HG03520 (cell line): ENCODE measurements around the gene PRDM4.

Source experiments
- ATAC-seq: cut with Tn5 transposase; IDR thresholded peaks from one replicate; pipeline ENCODE4 v1.9.1; 2021; ENCODE audit warnings: mild to moderate bottlenecking, moderate library complexity; ENCODE audit not compliant: unreplicated experiment

Gene PRDM4, protein sequence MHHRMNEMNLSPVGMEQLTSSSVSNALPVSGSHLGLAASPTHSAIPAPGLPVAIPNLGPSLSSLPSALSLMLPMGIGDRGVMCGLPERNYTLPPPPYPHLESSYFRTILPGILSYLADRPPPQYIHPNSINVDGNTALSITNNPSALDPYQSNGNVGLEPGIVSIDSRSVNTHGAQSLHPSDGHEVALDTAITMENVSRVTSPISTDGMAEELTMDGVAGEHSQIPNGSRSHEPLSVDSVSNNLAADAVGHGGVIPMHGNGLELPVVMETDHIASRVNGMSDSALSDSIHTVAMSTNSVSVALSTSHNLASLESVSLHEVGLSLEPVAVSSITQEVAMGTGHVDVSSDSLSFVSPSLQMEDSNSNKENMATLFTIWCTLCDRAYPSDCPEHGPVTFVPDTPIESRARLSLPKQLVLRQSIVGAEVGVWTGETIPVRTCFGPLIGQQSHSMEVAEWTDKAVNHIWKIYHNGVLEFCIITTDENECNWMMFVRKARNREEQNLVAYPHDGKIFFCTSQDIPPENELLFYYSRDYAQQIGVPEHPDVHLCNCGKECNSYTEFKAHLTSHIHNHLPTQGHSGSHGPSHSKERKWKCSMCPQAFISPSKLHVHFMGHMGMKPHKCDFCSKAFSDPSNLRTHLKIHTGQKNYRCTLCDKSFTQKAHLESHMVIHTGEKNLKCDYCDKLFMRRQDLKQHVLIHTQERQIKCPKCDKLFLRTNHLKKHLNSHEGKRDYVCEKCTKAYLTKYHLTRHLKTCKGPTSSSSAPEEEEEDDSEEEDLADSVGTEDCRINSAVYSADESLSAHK

DNA sequence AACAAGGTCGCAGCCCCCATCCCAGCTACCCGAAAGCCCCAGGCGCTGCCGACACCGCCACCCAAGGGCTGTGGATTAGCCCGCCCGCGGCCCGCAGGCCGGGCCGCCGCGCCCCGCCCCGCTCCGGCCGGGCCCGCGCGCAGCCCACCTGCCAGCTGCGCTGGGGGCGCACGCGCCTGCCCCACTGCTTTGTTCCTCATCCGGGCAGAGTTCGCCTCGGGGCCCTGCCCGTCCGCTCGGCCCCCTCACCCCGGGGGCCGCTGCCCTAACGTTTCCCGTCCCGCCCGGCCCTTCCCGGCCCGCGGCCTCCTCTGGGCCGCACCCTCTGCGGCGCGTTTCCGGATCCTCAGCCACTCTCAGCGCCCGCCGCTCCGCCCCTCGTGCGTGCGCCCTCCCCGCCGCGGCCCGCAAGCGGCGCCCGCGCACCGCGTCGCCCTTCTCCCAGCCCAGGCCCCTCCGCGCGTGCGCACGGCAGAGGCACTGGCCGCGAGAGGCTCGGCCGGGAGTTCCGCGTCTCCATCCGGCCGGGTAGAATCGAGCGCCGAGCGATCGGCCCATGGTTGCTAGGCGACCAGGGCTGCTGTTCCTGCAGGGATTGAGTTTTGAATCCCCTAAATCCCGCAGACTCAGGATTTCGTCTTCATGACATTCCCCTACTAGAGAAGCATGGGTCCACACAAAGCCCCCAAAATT, at the start of gene PRDM4:
PRDM4 (minus strand) TSS at position 329 of the 693 bp plus-strand sequence. CDS start 622 bp downstream, outside the sequence.
- peak; percentile 96 for ATAC-seq

DNA sequence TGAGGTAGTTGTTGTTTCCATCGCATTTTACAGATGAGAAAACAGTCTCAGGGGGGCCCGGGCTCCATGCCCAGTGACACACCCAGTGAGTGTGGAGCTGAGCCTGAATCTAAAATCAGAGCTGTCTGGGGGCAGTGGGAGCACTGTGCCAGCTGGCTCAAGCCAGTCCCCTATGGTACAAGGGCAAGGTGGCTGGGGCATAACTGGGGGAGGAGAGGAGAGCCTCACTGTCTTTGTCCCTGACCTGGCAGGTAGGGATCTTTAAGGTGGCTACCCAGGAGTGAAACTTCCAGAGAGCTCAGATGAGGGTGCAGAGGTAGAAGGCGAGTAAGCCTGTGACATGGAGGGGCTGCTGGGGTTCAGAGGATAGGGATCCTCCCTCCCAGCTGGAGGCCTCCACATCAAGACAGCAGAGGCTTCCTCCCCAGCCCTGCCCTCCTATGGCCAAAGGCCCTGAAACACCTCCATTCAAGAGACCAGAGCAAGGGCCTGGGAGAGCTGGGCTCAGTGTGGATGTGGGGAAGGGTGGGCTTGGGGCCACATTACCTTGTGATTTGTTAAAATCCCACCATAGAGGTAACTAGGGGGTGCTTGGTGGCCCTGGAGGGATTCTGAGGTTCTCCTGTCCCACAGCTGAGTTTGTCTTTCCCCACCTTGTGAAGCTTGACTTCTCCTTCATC, 46.7 kb upstream of the PRDM4 start:
- no peak for ATAC-seq

DNA sequence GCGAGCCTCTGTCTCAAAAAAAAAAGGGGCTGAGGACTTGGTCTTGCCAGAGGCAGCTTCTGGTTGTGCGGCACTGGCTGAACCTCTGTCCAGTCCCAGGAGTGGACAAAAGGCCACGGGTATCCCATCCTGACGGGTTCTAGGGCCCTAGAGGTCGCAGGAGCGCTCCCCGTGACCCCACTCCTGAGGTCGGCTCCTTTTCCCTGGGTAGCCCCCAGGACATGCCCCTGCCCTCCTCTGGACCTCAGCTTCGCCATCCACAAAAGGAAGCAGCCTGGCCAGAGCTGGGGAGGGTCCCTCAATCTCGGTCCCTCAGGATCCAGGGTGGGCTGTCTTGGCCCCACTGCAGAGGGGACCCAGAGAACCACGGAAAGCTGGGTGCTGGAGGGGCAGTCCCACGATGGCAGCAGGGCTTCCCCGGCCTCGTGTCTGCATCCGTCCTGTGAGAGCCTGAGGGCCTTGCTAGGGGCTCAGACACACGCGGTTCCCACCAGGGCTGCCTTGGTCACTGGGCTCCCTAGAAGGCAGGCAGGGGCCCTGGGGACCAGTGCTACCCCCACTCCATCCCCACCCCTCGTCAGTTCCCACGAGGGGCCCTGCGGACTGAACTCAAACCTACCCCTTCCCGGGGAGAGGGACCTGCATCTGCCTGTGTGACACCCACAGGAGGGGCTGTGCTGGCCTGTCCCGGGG, 44.7 kb upstream of the PRDM4 start:
- ATAC-seq, result no peak

DNA sequence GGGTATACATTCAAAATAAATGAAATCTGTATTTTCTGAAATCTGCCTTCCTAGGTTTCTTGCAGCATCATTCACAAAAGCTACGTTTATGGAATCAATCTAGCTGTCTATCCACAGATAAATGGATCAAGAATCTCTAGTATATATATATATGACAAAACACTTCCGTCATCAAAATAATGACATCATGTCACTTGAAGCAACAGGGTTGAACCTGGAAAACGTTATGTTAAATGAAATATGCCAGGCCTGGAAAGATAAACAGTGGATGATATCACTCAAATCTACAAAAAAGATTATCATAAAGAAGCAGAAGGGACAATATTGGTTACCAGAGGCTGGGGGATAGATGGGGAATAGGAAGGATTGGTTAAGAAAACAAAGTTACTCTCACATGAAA, 42.2 kb upstream of the PRDM4 start:
- no peak for ATAC-seq

DNA sequence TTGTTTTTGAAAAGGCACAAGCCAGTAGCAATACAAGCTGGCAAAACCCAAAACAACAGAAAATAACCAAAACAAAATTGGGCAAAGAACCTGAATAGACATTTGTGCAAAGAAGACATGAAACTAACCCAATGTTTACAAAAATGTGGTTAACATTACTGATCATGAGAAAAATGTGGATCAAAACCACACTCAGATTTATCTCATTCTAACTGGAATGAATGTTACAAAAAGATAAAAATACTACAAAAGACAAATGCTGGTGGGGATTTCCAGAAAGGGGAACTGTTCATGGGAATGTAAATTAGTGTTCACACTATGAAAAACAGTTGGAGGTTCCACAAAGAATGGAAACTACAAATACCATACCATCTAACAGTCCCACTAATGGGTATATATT, 40.2 kb upstream of the PRDM4 start:
- ATAC-seq, result no peak

DNA sequence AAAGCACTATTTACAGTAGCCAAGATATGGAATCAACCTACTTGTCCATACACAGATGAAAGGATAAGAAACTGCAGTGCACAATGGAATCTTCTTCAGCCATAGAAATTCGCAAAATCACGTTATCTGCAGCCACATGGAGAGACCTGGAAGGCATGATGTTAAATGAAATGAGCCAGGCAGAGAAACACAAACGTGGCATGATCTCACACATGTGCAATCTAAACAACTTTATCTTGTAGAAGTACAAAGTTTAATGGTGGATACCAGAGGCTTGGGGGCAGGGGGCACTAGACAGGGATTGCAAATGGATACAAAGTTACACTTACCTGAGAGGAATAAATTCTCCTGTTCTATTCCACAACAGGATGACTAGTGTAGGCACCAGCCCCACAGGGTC, 37.6 kb upstream of the PRDM4 start:
- no peak for ATAC-seq

DNA sequence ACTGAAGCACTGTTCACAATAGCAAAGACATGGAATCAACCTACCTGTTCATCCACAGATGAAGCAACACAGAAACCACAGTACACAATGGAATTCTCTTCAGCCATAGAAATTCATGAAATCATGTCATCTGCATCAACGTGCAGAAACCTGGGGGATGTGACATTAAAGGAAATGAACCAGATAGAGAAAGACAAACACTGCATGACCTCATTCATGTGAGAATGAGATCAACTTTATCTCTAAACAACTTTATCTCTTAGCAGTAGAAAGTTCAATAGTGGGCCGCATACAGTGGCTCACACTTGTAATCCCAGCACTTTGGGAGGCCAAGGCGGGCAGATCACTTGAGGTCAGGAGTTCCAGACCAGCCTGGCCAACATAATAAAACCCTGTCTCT, 33.5 kb upstream of the PRDM4 start:
- no peak for ATAC-seq

DNA sequence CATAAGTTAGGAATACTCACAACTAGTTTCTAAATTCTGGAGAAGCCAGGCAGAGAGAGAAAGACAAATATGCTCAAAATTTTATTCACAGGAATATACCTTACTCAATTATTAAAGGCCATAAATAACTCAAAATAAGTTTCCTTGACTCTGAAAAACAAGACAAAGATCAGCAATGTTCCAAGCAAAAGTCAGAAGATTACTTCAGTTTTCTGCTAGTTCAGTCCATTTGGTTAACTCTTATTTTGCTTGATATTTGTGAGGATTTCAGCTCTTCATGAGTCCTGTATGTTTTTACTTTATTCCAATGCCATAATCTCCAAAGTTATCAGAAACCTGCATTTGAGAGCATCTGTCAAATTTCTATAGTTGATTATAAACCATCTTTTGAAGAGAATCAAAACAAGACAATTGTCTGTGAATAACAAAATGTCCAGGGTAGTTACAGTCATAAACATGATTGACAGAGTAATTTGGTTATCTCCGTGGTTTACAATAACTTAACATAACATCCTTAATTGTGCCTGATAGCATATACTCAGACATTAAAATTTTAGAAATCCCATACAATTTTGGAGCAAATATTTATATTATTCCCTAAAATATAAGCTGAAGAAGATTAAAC, 30.6 kb upstream of the PRDM4 start:
- ATAC-seq, result no peak

DNA sequence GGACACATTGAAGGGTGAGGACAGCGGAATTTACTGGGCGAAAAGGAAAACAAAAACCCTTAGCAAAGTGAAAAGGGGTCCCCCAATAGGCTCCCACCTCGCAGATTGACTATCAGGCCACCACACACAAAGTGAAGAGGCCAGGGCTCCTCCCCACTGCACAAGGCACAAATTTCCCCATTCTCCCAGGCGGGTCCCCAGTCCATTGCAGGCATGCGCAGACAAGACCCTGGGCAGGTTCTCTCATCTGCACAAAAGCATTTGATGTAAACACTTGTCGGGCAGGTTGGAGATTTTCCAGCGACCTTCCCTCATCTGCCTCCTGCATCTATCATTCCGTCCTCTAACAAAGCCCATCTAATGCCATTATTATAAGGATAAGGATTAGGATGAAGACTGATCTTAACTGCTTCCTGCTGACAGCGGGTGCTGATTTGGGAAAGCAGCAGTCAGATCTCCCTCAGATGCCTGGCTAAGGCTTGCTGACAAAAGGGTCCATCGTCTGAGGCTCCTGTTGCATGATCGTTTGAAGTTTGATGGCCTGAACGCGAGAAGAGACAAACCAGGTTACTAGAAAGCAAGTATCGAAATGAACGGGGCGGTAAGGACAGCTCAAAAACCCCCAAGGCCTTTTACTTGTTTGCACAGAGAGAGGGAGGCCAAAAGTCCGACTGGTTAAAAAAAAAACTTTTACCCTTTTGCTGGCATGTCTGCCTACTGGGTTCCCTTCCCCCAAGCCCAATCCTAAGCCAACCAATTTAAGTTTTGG, 27.9 kb upstream of the PRDM4 start:
- no peak for ATAC-seq

DNA sequence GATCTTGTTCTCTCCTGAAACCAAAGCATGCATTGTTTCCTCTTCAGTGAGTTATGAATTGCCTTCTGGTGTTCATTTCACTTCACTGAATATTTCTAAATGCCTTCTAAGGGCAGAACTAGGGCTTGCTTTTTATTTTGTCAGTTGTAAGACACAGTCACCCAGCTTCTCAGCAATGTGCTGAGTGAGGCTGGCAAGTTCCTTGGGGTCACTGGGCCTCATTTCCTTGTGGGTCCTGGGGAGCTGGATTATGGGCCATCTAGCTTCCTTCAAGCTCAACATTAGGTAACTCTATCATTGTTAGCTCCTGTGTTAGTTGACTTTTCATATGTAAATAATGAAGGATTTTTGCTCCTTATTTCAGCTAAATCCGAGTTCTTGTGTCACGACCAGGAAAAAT, 27.3 kb upstream of the PRDM4 start:
- no peak for ATAC-seq

DNA sequence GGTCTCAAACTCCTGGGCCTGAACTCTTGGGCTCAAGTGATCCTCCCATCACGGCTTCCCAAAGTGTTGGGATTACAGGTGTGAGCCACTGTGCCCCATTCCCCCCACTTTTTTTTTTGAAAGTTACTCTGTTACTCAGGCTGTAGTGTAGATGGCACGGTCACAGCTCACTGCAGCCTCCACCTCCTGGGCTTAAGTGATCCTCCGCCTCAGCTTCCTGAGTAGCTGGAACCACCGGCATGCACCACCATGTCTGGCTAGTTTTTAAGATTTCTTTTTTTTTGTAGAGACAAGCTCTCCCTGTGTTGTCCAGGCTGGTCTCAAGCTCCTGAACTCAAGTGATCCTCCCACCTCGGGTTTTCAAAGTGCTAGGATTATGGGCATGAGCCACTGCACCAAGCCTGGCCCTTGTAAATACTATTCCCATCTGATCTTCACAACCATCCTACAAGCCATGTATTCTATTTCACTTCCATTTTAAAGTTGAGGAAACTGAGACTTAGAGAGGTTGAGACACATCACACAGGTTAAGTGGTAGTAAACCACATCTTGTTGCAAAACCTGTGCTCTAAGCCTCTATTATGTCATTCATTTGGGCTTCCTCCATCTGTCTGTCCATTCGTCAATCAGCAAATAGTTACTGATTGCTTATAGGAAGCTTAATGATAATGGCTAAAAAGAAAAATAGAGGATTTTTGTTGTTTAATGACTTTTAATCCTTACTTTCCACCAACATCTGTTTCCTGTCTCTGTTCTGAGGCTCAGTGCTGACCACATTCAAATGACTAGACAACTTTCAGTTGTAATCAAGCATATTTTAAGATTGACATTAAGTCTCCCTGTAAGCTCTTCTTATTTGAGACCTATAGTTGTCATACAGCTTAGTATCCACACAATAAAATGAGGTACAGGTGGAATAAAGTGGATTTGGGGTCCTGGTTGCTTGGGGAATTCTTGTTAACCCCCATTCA, 22.8 kb upstream of the PRDM4 start:
- ATAC-seq, result peak; percentile 49

DNA sequence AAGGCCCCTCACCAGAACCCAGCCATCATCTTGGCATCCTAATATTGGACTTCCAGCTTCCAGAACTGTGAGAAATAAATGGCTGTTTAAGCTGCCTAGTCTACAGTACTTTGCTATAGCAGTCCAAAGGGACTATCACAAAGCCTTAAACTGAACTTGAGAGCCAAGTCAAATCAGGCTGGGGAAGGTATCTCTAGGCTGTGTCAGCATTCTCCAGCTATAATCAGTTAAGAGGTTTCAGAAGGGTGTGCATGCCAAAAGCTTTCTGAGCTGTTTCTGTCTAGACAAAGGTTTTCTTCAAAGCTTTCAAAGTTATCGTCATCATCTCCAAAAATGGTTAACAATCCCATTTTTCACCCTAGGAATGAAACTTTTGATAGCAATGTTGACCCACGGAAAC, 21.1 kb upstream of the PRDM4 start:
- ATAC-seq, result no peak

DNA sequence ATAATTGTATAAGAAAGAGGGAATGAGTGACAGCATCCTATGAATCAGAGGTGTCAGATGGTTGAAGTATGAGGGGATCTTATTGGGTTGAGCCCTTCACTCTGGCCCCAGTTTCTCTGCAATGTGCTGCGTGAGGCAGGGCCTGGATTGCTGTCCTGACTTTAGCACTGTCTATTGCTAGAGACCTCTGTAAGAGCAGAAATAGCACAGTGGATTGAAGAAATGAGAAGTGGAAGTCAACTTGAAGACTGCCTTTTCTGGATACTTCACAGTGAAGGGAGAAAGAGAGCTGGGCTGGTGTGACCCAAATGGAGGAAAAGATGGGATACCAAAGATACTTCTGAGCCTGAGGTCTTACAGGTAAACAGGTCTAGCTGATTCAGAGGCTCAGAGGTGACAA, 19.4 kb upstream of the PRDM4 start:
- ATAC-seq, result no peak

DNA sequence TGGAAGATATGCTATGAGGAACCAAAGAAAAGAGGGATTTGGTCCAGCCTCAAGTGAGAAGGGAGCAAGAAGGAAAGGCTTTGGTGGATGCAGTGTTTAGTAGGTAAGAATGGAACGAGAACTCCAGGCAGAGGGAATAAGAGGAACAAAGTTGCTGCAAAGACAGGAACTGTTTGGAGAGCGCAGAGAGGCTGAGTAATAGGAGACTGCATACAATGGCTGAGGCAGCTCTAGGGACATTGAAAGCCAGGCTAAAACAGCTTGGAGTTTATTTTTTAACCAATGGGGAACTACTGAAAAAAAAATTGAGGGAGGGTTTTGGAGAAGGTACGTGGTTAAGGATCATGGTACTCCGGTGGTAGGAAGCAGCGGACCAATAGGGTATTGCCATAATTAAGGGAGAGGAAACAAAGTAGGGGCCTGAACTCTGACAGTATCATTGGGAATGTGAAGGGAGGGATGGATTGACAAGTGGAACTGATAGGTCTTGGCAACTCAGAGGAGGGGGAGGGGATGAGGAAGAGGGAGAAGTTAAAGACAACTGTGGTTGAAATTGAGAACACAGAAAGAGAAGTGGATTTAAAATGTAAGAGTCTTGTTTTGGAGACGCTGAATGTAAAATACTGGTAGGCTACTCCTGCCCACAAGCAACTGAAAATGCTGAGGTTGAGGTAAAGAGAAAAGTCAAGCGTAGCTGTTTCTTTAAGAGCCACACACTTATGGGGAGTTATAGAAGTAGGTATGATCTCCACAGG, 18.3 kb upstream of the PRDM4 start:
- peak; percentile 55 for ATAC-seq

DNA sequence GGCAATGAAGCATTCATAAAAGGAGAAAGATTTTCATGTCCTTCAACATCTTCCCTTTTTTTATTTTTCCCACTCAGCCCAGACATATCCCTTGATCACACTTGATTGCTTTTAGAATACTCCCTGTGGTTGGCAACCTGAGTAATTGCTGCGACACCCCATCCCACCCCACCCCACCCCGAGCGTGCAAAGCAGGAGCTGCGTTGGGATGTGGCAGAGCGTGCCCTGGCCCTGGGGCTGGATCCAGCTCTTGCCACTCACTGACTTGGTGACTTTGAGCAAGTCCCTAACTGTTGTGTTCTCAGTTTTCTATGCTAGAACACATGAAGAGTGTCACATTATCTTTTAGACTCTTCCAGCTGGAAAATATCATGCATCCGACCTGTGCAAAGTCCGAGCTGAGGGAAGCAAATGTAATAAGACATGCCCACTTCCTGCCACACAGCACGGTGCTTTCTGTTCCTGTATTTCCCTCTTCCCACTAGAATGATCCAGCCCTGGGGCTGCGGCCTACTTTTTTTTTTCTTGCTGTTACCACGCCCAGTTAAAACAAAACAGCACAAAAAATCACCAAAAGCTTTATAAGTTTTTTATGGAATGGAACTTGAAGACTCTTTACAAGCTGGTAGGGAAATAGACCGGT, 17.6 kb upstream of the PRDM4 start:
- ATAC-seq, result no peak

DNA sequence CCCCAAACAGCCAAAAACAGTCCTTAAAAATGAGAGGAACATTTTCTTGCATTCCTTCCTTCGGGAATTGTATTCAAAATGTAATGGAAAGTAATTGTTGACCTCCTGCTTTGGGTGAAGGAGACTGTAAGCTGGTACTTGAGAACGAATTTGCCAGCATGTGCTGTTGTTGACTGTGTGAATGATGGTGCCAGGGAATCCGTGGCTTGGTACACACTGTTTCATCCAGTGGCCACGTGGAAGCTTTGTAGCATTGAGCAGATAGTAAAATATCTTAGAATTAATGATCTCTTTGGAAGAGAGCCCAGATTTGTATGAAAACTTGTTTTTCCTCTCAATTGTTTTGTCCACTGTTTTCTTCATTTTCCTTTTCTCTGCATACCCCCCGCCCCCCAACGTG, 15.2 kb upstream of the PRDM4 start:
- ATAC-seq, result no peak
